Measurements from ENCODE around the gene GAS2L1.
"Not testable (repeated sequence)": the region's sequence is repeated elsewhere in the genome, so short reads cannot be mapped to it uniquely, and the experiment has no call there.

GAS2L1 gene

DNA sequence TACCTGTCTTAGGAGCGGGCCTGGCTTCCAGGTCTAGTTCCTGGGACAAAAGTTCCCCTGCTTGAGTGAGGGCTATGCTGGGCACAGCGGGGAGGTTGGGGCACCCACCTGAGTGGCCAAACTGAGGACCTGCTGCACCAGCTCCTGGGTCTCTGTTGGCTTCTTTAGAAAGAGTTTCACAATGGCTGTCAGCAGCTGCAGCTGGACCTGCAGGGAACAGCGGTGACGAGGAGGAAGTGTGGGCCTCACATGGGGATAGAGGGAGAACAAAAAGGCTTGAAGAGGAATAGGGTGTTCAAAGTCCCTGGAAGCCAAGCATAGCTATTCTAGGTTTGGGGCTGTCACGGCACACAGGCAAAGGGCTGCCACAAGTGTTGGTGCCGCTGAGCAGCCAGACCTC lies 35.7 kb downstream of the GAS2L1 start:
- DNase-seq (ENCODE audit: low spot score), result no peak

- no peak for DNase-seq (ENCODE audit: low spot score)
Measured at GRCh38 chr22:29342577-29343312, 36.3 kb downstream of the GAS2L1 start.

DNA sequence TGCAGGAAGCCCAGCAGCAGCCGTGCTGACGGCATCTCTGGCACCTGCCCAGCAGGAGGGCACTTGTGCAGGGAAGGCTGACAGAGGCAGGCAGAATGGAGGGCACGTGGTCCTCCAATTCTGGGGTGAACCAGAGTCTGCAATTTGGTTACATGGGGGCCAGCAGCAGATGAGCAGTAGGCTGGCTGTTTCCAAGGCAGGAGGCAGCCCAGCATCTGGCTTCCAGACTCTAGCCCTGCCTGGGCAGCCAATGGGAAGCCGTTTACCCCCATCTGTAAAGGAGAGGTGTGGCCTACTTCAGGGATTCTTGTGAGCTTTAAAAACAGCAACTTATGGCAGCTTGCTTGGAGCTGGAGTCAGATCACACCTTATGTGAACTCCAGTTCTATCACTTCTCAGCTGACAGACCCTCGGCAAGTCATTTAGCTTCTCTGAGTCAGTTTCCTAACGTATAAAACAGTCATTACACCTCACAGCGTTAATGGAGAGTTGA lies 36.9 kb downstream of the GAS2L1 start:
- no peak for DNase-seq (ENCODE audit: low spot score)

DNA sequence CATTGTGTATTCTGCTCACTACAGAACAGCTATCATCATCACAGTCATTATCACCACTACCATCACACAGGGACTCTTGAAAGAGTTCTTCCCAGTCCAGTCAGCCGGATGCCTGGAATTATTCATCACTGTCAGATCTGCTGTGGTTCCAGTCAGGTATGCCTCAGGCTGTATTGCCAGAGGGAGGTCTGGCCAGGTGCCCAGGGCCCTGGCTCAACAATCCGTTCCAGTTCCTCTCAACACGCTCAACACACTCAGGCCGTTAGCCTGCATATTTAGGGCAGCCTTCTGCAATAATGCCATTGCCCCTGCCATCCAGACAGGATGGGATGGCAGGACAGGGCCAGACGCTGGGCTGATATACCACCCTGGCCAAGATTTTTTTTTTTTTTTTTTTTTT lies 37.7 kb downstream of the GAS2L1 start:
- peak; percentile 28 for DNase-seq (ENCODE audit: low spot score)

- DNase-seq (ENCODE audit: low spot score), result not testable (repeated sequence)
Measured at GRCh38 chr22:29344889-29345288, 38.4 kb downstream of the GAS2L1 start.

GRCh38 chr22:29345932-29346331 lies 39.5 kb downstream of the GAS2L1 start:
- DNase-seq (ENCODE audit: low spot score), result no peak

- no peak for DNase-seq (ENCODE audit: low spot score)
Measured at GRCh38 chr22:29346659-29347058, 40.2 kb downstream of the GAS2L1 start.

DNA sequence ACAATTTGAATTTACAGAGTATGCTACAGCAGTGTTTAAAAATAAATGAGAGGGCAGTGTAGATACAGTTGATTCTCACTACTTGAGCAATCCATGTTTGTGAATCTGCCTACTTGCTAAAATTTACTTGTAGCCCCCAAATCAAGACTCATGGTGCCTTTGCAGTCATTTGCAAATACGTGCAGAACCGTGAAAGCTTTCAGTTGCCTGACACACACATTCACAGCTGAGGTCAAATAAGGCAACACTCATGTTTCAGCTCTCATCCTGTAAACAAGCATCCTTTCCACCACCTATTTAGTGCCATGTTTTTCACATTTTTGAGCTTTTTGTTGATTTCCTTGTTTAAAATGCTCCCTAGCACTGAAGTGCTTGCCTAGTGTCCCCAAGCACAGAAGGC lies 41.6 kb downstream of the GAS2L1 start:
- no peak for DNase-seq (ENCODE audit: low spot score)

GRCh38 chr22:29348956-29349355 lies 42.5 kb downstream of the GAS2L1 start:
- DNase-seq (ENCODE audit: low spot score), result no peak

DNA sequence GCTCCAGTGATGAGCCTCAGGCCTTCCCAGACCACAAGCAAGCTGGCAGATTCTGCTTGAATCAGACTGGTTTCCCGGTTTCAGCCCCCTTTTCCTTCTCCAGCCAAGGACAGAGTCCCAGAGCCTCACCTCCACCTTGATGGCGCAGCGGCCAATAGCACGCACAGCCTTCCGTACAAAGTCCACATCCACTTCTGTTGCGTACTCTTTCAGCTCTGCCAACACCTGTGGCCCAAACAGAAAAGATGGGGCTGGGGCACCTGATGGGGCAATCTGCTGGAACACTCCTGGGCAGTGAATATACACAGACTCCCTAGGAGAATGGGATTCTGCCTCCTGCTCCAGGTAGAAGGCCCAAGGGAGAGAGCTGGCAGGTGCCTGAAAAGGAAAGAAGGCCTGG lies 44.6 kb downstream of the GAS2L1 start:
- no peak for DNase-seq (ENCODE audit: low spot score)

DNA sequence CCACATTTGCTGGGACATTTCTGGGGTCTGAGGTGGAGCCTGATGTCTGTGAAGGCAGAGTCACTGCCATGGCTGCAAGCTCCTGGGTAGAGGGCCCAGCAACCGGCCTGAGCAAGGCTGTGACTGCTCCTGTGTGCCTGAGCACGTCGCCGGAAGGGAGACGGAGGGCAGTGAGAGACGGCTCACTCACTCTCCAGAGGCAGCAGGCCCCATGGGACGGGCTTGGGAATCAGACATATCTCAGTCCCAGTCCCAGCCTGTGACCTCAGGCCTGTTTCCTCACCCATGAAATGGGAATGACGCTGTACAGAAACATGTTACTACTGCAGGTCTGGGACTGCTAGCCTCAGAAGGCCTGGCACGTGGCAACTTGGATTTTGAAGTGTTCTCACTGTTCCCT lies 45.4 kb downstream of the GAS2L1 start:
- no peak for DNase-seq (ENCODE audit: low spot score)

- no peak for DNase-seq (ENCODE audit: low spot score)
Measured at GRCh38 chr22:29352778-29353177, 46.3 kb downstream of the GAS2L1 start.

DNA sequence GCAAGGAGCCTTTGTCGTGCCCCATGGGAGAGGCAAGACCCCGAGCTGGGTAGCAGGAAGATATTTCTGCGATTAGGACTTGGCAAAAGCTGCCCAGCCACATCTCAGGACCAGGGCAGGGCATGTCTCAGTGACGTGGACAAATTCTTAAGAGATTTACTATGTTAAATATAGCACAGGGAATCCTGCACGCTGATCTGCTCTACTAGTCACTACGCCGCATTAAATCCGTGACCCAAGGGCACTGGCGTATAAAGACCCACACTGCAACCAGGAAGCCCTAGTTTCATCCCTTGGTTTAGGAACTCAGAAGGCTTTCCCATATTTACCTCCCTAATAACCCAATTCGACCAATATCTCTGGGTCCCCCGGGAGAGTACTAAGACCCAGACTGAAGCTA lies 46.8 kb downstream of the GAS2L1 start:
- DNase-seq (ENCODE audit: low spot score), result no peak

GRCh38 chr22:29353860-29354259 lies 47.4 kb downstream of the GAS2L1 start:
- DNase-seq (ENCODE audit: low spot score), result no peak

GRCh38 chr22:29357193-29357890 lies 50.9 kb downstream of the GAS2L1 start:
- not testable (repeated sequence) for DNase-seq (ENCODE audit: low spot score)

GRCh38 chr22:29359469-29359868 lies 53.0 kb downstream of the GAS2L1 start:
- DNase-seq (ENCODE audit: low spot score), result no peak
